Measurements from ENCODE around the gene LIN52. TPM values are rescaled to one million over a fixed set of nuclear protein-coding genes. Genes with fewer than 3 reads are reported as not detected.
A peak's percentile ranks its signal among the peaks of the same experiment; 100 is the strongest.

LIN52 gene
- total and polyA plus RNA-seq, 2 of the 13 experiments (the other 11 are each of a cell fraction or from before 2014, with no cell fraction given), result 11.4 to 23.3 TPM

- TF ChIP-seq PITX1 (CRISPR knock-in tag; IDR thresholded peaks at IDR 0.05), result peak; percentile 43
- TF ChIP-seq ESRRA (CRISPR knock-in tag; IDR thresholded peaks at IDR 0.05; ENCODE audit: low read depth), result no peak; the same call in 1 of the 2 replicates
- TF ChIP-seq GATAD1 (CRISPR knock-in tag; IDR thresholded peaks at IDR 0.05), result peak; percentile 95
- TF ChIP-seq ZNF703 (CRISPR knock-in tag; IDR thresholded peaks at IDR 0.05; ENCODE audit: borderline replicate concordance), result no peak
- 0 out of 2 replicates have a peak, but pooled peaks have one; percentile 11 for TF ChIP-seq FOXP4 (CRISPR knock-in tag; IDR thresholded peaks at IDR 0.05)
- no peak for TF ChIP-seq ZNF318 (CRISPR knock-in tag; IDR thresholded peaks at IDR 0.05)
- TF ChIP-seq AGO1 (IDR thresholded peaks at IDR 0.05; ENCODE audit: low read depth, low read length, poor library complexity, severe bottlenecking), result no peak
- no peak for TF ChIP-seq ATM (IDR thresholded peaks at IDR 0.05; ENCODE audit: borderline replicate concordance)
- peak; percentile 96 for TF ChIP-seq NFYB (CRISPR knock-in tag; IDR thresholded peaks at IDR 0.05)
- TF ChIP-seq ISL2 (CRISPR knock-in tag; IDR thresholded peaks at IDR 0.05), result no peak
- no peak for TF ChIP-seq ZNF17 (CRISPR knock-in tag; IDR thresholded peaks at IDR 0.05)
- TF ChIP-seq ZBTB7B (CRISPR knock-in tag; IDR thresholded peaks at IDR 0.05), result no peak
- TF ChIP-seq IKZF1 (IDR thresholded peaks at IDR 0.05), result no peak
- TF ChIP-seq MXD1 (CRISPR knock-in tag; IDR thresholded peaks at IDR 0.05), result no peak; the same call in 1 of the 2 replicates
- TF ChIP-seq HNRNPK (IDR thresholded peaks at IDR 0.05; ENCODE audit: low read depth, low read length, poor library complexity, severe bottlenecking), result no peak
- no peak for TF ChIP-seq TCF7 (IDR thresholded peaks at IDR 0.05; ENCODE audit: low read depth)
- no peak for TF ChIP-seq ZNF230 (CRISPR knock-in tag; IDR thresholded peaks at IDR 0.05)
- no peak for TF ChIP-seq SNAPC2 (CRISPR knock-in tag; IDR thresholded peaks at IDR 0.05)
- no peak for TF ChIP-seq DBP (CRISPR knock-in tag; IDR thresholded peaks at IDR 0.05; ENCODE audit: not compliant biosample characterization)
Observed at GRCh38 chr14:74084277-74085046, at the start of gene LIN52, which contains the start of gene ALDH6A1 (continued).

Measured in HepG2 (cell line).